Fibroblast of peridontal ligament (primary cell): ENCODE results near the gene MAB21L2.
A peak's percentile ranks its signal among the peaks of the same experiment; 100 is the strongest.

ENCODE experiments used
- DNase-seq: peaks from one replicate; pipeline ENCODE4 v3.0.0-alpha.2; 2010; ENCODE audit errors: extremely low read depth

The MAB21L2 gene

DNA sequence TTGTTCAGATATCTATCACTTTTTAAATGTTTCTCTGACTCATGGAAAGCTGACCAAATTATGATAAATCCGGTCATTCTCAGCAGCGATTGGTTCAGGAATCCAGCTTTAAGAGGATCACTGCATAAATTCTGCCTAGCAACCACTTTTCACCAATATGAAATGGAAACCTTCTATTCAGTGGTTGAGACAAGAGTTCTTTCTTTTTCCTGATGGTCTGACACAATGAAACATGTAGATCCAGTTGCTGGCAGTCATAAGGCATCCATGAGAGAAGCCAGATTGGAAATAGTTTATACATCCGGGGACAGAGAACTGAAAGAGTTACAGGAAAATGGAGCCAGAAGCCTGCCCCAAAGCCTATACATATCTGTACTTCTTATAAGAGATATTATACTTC lies 27.2 kb downstream of the MAB21L2 start:
- no peak for DNase-seq

DNA sequence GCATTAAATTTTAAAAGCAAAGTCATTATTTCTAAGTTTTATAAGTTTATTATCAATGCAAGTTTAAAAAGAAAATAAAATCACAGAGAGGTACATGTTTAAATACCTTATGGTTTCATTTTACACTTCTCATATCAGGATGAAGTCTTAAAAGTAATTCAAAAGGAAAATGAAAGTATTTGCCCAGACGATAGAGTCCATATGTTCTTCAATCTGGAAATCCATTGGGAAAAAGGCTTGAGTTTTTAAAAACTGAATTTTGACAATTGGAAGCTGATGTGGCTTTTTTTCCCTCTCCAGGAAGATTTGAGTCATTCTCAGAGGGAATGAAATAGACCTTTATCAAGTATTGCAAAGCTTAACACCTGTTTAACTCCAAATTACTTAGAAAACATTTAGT lies 37.1 kb downstream of the MAB21L2 start:
- peak; percentile 76 for DNase-seq

DNA sequence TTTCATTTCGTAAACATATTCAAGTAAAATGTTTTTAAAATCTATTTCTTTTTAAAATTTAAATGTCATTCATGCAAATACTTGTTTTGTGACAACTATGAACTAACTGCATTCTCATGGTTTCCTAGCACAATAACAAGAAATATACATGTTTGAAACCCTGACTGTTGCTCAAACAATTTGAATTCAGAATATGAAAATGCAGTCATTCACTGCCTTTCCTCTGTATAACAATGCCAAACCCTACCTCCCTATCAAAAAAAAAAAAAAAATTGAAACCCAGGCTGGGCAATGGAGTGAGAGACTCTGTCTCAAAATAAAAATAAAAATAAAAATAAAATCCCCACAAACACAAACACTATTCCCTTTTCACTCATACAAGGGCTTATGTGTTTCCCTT lies 42.1 kb downstream of the MAB21L2 start:
- no peak for DNase-seq

DNA sequence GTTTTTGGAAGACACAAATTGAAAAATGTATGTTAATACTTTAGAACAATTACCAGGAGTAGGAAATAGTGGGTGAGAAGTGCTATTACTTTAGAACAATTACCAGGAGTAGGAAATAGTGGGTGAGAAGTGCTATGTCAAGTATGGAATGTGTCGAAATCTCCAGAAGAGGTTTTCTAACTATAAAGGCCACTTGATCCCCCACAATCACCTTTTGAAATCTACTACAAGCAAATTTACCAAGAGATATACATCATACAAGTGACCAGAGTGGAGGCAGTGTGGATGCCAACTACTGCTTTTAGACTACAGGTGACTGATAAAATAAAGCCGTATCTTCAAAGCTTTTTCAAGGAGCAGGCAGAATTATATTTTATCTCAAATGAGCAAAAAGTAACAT lies 43.1 kb downstream of the MAB21L2 start:
- DNase-seq: no peak

DNA sequence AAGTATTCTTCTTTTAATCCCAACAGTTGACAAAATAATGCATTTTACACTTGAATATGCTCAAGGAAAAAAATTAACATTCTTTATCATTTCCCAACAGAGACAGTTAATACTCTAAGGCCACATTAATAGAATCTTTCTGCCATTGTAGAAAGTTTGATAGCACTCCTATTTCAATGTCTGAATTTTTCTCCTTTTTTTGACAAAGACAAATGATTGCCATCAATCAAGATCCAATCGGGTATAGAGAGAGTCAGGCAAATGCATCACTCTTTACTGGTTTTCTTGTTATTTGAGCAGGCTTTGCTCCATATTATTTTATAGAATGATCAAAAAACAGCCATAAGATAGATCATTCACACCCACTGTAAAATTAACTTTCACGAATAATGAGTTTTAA lies 46.1 kb downstream of the MAB21L2 start:
- no peak for DNase-seq

DNA sequence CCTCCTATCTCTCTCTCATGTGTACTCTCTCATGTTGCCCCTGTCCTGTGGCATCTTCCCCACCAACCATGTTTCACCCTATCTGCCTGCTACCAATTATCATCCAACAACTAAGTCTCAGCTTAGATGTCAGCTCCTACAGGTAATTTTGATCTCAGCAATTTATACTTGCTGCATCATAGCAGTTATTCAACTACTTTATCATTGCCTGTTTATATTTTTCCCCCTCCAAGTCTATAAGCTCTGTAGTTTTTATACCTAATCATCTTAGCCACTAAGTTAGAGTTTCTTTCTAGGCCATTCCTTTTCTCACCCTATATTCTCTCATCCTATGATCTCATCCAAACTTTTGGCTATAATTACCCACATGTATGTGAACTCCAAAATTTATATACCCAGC lies 50.7 kb downstream of the MAB21L2 start:
- DNase-seq: no peak
